GM20000 (cell line): ENCODE measurements around the gene C7.
"Not testable (repeated sequence)": the region's sequence is repeated elsewhere in the genome, so short reads cannot be mapped to it uniquely, and the experiment has no call there.

ENCODE experiments used
- DNase-seq: peaks from one replicate; pipeline ENCODE4 v3.0.0; 2012; ENCODE audit warnings: low spot score
- TF ChIP-seq, protein P1 (sequence below): IDR thresholded peaks from 2 replicates; pipeline ENCODE4 v1.5.1; 2012; ENCODE audit warnings: mild to moderate bottlenecking, control low read depth; ENCODE audit errors: extremely low read depth, missing control alignments

Gene C7

DNA sequence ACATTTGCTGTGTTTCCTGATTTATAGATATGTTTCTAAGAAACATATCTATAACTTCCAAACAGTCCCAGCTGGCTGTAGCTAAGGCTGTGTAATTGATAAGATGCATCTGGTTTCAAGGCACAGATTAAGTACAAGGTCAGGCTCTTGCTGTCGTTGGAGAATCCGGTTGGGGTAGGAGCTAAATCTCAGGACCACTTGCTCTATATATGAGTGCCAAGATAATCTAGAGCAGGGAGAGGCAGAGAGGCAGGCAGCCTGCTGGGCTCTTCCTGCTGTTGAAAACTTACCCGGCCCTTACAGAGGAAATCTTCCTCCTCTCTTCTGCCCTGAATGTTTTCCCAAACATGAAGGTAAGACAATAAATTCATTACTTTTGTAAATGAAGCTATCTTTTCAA lies at the start of gene C7:
Gene C7 (plus strand): TSS at position 234 of the 400 bp plus-strand sequence. CDS start 114 bp downstream, at position 348.
- no peak for DNase-seq
- TF ChIP-seq, protein P1, sequence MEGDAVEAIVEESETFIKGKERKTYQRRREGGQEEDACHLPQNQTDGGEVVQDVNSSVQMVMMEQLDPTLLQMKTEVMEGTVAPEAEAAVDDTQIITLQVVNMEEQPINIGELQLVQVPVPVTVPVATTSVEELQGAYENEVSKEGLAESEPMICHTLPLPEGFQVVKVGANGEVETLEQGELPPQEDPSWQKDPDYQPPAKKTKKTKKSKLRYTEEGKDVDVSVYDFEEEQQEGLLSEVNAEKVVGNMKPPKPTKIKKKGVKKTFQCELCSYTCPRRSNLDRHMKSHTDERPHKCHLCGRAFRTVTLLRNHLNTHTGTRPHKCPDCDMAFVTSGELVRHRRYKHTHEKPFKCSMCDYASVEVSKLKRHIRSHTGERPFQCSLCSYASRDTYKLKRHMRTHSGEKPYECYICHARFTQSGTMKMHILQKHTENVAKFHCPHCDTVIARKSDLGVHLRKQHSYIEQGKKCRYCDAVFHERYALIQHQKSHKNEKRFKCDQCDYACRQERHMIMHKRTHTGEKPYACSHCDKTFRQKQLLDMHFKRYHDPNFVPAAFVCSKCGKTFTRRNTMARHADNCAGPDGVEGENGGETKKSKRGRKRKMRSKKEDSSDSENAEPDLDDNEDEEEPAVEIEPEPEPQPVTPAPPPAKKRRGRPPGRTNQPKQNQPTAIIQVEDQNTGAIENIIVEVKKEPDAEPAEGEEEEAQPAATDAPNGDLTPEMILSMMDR: no peak

DNA sequence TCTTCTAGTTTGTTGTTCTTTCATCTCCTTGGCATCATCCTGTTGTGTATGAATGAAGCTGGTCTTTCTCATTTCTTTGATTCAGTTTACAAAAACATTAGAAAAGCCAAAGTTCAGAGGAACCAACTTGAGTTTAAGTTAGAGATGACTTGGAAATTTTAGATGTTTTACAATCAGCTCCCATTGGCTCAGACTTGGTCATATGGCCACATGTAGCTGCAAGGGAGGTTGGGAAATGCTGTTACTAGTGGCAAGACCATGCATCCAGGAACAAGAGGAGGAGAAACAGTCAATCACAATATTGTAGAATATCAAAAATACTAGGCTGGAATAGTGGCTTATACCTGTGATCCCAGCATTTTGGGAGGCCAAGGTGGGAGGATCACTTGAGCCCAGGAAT lies 48.6 kb upstream of the C7 start:
- no peak for DNase-seq
- TF ChIP-seq, protein P1: no peak

DNA sequence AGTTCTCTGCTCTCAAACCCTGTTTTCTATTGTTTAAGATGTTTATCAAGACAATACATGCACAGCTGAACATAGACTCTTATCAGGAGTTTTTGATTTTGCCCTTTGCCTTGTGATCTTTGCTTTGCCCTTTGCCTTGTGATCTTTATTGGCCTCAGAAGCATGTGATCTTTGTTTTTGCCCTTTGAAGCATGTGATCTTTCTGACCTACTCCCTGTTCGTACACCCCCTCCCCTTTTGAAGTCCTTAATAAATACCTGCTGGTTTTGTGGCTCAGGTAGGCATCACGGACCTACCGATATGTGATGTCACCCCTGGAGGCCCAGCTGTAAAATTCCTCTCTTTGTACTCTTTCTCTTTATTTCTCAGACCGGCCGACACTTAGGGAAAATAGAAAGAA lies 44.3 kb upstream of the C7 start:
- DNase-seq: not testable (repeated sequence)

DNA sequence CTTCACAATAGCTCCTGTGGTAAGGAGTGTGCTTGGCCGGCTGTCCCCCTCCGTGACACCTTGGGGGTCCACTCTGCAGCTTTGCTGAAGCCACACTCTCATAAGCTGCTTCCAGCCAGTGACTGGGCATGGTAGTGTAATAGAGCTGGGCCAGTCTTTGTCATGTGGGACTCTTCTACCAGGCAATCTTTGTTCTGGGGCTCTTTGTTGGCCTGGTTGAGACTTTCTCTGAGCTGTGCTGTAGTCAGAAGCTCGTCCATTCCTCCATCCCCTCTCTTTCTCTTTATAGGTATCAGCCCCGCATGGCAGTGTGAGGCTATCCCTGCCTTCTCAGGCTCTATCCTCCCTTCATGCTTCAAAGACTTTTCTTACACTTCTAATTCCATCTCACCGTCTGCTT lies 42.5 kb upstream of the C7 start:
- no peak for DNase-seq
- TF ChIP-seq, protein P1: no peak

DNA sequence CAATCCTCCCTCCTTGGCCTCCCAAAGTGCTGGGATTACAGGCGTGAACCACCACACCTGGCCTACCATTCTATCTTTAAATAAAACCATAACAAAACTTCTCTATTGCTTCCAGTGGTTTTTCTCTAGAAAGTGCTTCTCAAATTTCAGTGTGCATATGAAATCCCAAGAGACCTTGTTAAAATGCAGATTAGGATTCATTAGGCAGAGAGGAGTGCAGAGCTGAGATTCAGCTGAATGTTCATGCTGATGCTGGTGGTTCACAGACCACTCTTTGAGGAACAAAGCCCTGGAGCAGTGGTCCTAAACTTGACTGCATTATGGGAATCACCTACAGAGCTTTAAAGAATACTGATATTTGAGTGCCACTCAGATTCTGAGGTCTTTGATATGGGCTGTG lies 39.9 kb upstream of the C7 start:
- TF ChIP-seq, protein P1: no peak
- DNase-seq: no peak

DNA sequence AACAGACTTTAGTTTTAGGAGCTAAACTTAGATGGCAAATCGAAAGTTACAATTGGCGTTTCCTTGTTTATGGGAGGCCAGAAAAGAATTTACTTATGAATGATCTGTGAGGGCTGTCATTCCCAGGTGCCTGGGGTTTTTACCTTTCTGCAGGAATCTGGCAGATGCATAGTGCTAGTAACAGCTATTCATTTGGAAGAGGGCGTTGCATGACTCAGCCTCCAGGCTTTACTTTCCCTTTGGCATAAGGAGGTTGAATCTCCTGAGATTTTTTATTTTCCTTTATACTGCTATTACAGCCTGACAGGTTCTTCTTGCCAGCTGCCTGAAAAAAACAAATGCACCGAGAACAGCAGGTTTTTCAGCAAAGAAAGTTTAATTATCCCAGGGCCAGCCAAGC lies 38.1 kb upstream of the C7 start:
- TF ChIP-seq, protein P1: no peak
- no peak for DNase-seq

DNA sequence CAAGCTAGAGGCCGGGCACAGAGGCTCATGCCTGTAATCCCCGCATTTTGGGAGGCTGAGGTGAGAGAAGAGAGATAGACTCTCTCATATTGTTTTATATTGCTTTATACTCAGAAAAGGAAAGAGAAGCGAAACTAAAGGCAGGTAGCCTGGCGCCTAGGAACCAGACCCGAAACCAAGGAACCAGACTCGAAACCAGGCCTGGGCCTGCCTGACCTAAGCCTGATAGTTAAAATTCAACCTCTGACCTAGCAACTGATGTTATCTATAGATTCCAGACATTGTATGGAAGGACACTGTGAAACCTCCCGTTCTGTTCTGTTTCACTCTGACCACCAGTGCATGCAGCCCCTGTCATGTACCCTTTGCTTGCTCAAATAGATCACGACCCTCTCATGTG lies 37.0 kb upstream of the C7 start:
- not testable (repeated sequence) for DNase-seq

DNA sequence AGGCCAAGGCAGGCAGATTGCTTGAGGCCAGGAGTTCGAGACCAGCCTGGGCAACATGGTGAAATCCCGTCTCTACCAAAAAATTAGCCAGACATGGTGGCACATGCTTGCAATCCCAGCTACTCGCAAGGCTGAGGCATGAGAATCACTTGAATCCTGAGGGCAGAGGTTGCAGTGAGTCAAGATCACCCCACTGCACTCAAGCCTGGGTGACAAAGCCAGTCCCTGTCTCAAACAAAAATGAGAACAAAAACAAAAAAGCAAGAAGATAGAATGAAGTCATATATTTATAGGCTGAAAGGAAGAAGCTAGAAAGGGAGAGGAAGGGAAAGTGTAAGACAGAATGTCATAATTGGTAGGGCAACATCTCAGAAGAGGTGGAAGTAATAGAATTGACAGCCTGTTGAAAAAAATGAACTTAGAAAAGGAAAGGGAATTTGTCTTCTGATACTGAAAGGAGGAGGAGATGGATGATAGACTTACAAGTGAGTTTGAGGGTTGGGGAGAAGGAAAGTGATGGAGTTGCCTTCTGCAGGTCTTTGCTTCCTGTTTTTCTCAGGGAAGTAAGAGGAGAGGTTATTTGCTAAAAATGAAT lies 35.9 kb upstream of the C7 start:
- DNase-seq: no peak
- TF ChIP-seq, protein P1: no peak
